ENCODE measurements around the gene TTLL7.

The TTLL7 gene

GRCh38 chr1:83927061-83927460, 71.9 kb downstream of the TTLL7 start:
- H2BK120ac ChIP-seq (ENCODE audit: low read depth, low read length), result no peak overlapping the region
- no peak overlapping the region for H3K4me3 ChIP-seq (ENCODE audit: insufficient read depth in 1 of 2, low read depth in 1 of 2, low read length in 2 of 2)
- DNase-seq, result no peak
- no peaks in the 10 kb centered on the region for H3K9me3 ChIP-seq (ENCODE audit: control insufficient read depth, low read length)
- no peak overlapping the region for H2BK12ac ChIP-seq (ENCODE audit: low read length in 2 of 2)
- no peak overlapping the region for H4K8ac ChIP-seq (ENCODE audit: low read length)
- H3K4ac ChIP-seq (ENCODE audit: low read depth in 1 of 2, low read length in 2 of 2), result no peak overlapping the region
- no peaks in the 10 kb centered on the region for H3K36me3 ChIP-seq (ENCODE audit: control insufficient read depth in 1 of 2, insufficient read depth in 2 of 2, low read depth in 1 of 2, low read length in 2 of 2)
- no peak overlapping the region for H2BK15ac ChIP-seq (ENCODE audit: low read depth, poor library complexity, severe bottlenecking)
- H2AFZ ChIP-seq (ENCODE audit: low read depth, low read length), result no peak overlapping the region
- H3K4me2 ChIP-seq (ENCODE audit: low read length, poor library complexity, severe bottlenecking), result no peak overlapping the region
- no peaks in the 10 kb centered on the region for H3K4me1 ChIP-seq (ENCODE audit: control insufficient read depth, insufficient read depth, low read depth, low read length)
- no peak overlapping the region for H4K91ac ChIP-seq (ENCODE audit: low read length)
- no peak overlapping the region for H2AK5ac ChIP-seq (ENCODE audit: low read length, severe bottlenecking)
- H3K18ac ChIP-seq (ENCODE audit: low read depth in 1 of 2, low read length in 2 of 2), result no peak overlapping the region
- H3K27me3 ChIP-seq (ENCODE audit: control insufficient read depth in 1 of 2, insufficient read depth in 1 of 2, low read length in 2 of 2), result no peaks in the 10 kb centered on the region
- no peaks in the 10 kb centered on the region for H3K79me1 ChIP-seq (replicated peaks; ENCODE audit: low read length, poor library complexity, severe bottlenecking)
- no peak overlapping the region for H3K27ac ChIP-seq (ENCODE audit: low read length, poor library complexity, severe bottlenecking)
- no peak overlapping the region for H3K23ac ChIP-seq (ENCODE audit: low read length in 2 of 2)
- no peak overlapping the region for H3K14ac ChIP-seq (ENCODE audit: low read length in 2 of 2)
- no peak overlapping the region for H3K9ac ChIP-seq (ENCODE audit: low read length)
- H2BK5ac ChIP-seq (ENCODE audit: low read depth, low read length, poor library complexity, severe bottlenecking), result no peak overlapping the region

GRCh38 chr1:83923553-83923952, 75.4 kb downstream of the TTLL7 start:
- H3K14ac ChIP-seq (ENCODE audit: low read length in 2 of 2), result no peak overlapping the region
- H4K8ac ChIP-seq (ENCODE audit: low read length), result no peak overlapping the region
- H3K36me3 ChIP-seq (ENCODE audit: control insufficient read depth in 1 of 2, insufficient read depth in 2 of 2, low read depth in 1 of 2, low read length in 2 of 2), result peaks cover 0 to 9% of the 10 kb centered on the region in 2 experiments
- H3K23ac ChIP-seq (ENCODE audit: low read length in 2 of 2), result no peak overlapping the region
- H3K27me3 ChIP-seq (ENCODE audit: control insufficient read depth in 1 of 2, insufficient read depth in 1 of 2, low read length in 2 of 2), result no peaks in the 10 kb centered on the region
- H2AK5ac ChIP-seq (ENCODE audit: low read length, severe bottlenecking), result no peak overlapping the region
- H3K9me3 ChIP-seq (ENCODE audit: control insufficient read depth, low read length), result no peaks in the 10 kb centered on the region
- H3K9ac ChIP-seq (ENCODE audit: low read length), result no peak overlapping the region
- no peak overlapping the region for H3K4me3 ChIP-seq (ENCODE audit: insufficient read depth in 1 of 2, low read depth in 1 of 2, low read length in 2 of 2)
- no peak overlapping the region for H3K27ac ChIP-seq (ENCODE audit: low read length, poor library complexity, severe bottlenecking)
- H3K18ac ChIP-seq (ENCODE audit: low read depth in 1 of 2, low read length in 2 of 2), result no peak overlapping the region
- no peak overlapping the region for H2BK12ac ChIP-seq (ENCODE audit: low read length in 2 of 2)
- no peaks in the 10 kb centered on the region for H3K79me1 ChIP-seq (replicated peaks; ENCODE audit: low read length, poor library complexity, severe bottlenecking)
- H2BK120ac ChIP-seq (ENCODE audit: low read depth, low read length), result no peak overlapping the region
- H2BK15ac ChIP-seq (ENCODE audit: low read depth, poor library complexity, severe bottlenecking), result no peak overlapping the region
- H3K4me2 ChIP-seq (ENCODE audit: low read length, poor library complexity, severe bottlenecking), result no peak overlapping the region
- no peak for DNase-seq
- H3K4me1 ChIP-seq (ENCODE audit: control insufficient read depth, insufficient read depth, low read depth, low read length), result no peaks in the 10 kb centered on the region
- 82% methylated on average over 2 of the region's 2 CpGs for WGBS
- no peak overlapping the region for H2BK5ac ChIP-seq (ENCODE audit: low read depth, low read length, poor library complexity, severe bottlenecking)
- H3K4ac ChIP-seq (ENCODE audit: low read depth in 1 of 2, low read length in 2 of 2), result no peak overlapping the region
- no peak overlapping the region for H4K91ac ChIP-seq (ENCODE audit: low read length)
- no peak overlapping the region for H2AFZ ChIP-seq (ENCODE audit: low read depth, low read length)

GRCh38 chr1:83922431-83922830, 76.5 kb downstream of the TTLL7 start:
- Histone ChIP-seq H2BK120ac (ENCODE audit: low read depth, low read length) (no peak overlapping the region), H2BK12ac (ENCODE audit: low read length in 2 of 2) (no peak overlapping the region), H4K8ac (ENCODE audit: low read length) (no peak overlapping the region), H4K91ac (ENCODE audit: low read length) (no peak overlapping the region), H3K27me3 (ENCODE audit: control insufficient read depth in 1 of 2, insufficient read depth in 1 of 2, low read length in 2 of 2) (no peaks in the 10 kb centered on the region), H2AFZ (ENCODE audit: low read depth, low read length) (no peak overlapping the region), H3K9me3 (ENCODE audit: control insufficient read depth, low read length) (no peaks in the 10 kb centered on the region), H3K27ac (ENCODE audit: low read length, poor library complexity, severe bottlenecking) (no peak overlapping the region), H3K9ac (ENCODE audit: low read length) (no peak overlapping the region), H3K4me2 (ENCODE audit: low read length, poor library complexity, severe bottlenecking) (no peak overlapping the region), H3K4me3 (ENCODE audit: insufficient read depth in 1 of 2, low read depth in 1 of 2, low read length in 2 of 2) (no peak overlapping the region), H3K23ac (ENCODE audit: low read length in 2 of 2) (no peak overlapping the region), H3K4me1 (ENCODE audit: control insufficient read depth, insufficient read depth, low read depth, low read length) (no peaks in the 10 kb centered on the region), H3K79me1 (replicated peaks; ENCODE audit: low read length, poor library complexity, severe bottlenecking) (no peaks in the 10 kb centered on the region), H3K18ac (ENCODE audit: low read depth in 1 of 2, low read length in 2 of 2) (no peak overlapping the region), H3K14ac (ENCODE audit: low read length in 2 of 2) (no peak overlapping the region), H2BK15ac (ENCODE audit: low read depth, poor library complexity, severe bottlenecking) (no peak overlapping the region), H2AK5ac (ENCODE audit: low read length, severe bottlenecking) (no peak overlapping the region), H2BK5ac (ENCODE audit: low read depth, low read length, poor library complexity, severe bottlenecking) (no peak overlapping the region), H3K4ac (ENCODE audit: low read depth in 1 of 2, low read length in 2 of 2) (no peak overlapping the region), H3K36me3 (ENCODE audit: control insufficient read depth in 1 of 2, insufficient read depth in 2 of 2, low read depth in 1 of 2, low read length in 2 of 2) (peaks cover 0 to 9% of the 10 kb centered on the region in 2 experiments)
- WGBS, result no CpG with 5 or more reads among the region's 1 CpG
- DNase-seq, result no peak

GRCh38 chr1:83920320-83920719, 78.6 kb downstream of the TTLL7 start:
- Histone ChIP-seq H2AFZ (ENCODE audit: low read depth, low read length) (no peak overlapping the region), H3K36me3 (ENCODE audit: control insufficient read depth in 1 of 2, insufficient read depth in 2 of 2, low read depth in 1 of 2, low read length in 2 of 2) (peaks cover 0 to 9% of the 10 kb centered on the region in 2 experiments), H3K4me2 (ENCODE audit: low read length, poor library complexity, severe bottlenecking) (no peak overlapping the region), H3K4ac (ENCODE audit: low read depth in 1 of 2, low read length in 2 of 2) (no peak overlapping the region), H2AK5ac (ENCODE audit: low read length, severe bottlenecking) (no peak overlapping the region), H3K23ac (ENCODE audit: low read length in 2 of 2) (no peak overlapping the region), H2BK12ac (ENCODE audit: low read length in 2 of 2) (no peak overlapping the region), H4K91ac (ENCODE audit: low read length) (no peak overlapping the region), H3K27me3 (ENCODE audit: control insufficient read depth in 1 of 2, insufficient read depth in 1 of 2, low read length in 2 of 2) (no peaks in the 10 kb centered on the region), H3K4me3 (ENCODE audit: insufficient read depth in 1 of 2, low read depth in 1 of 2, low read length in 2 of 2) (no peak overlapping the region), H3K18ac (ENCODE audit: low read depth in 1 of 2, low read length in 2 of 2) (no peak overlapping the region), H4K8ac (ENCODE audit: low read length) (no peak overlapping the region), H2BK5ac (ENCODE audit: low read depth, low read length, poor library complexity, severe bottlenecking) (no peak overlapping the region), H2BK15ac (ENCODE audit: low read depth, poor library complexity, severe bottlenecking) (no peak overlapping the region), H3K9me3 (ENCODE audit: control insufficient read depth, low read length) (no peaks in the 10 kb centered on the region), H3K79me1 (replicated peaks; ENCODE audit: low read length, poor library complexity, severe bottlenecking) (no peaks in the 10 kb centered on the region), H3K4me1 (ENCODE audit: control insufficient read depth, insufficient read depth, low read depth, low read length) (no peaks in the 10 kb centered on the region), H2BK120ac (ENCODE audit: low read depth, low read length) (no peak overlapping the region), H3K14ac (ENCODE audit: low read length in 2 of 2) (no peak overlapping the region), H3K27ac (ENCODE audit: low read length, poor library complexity, severe bottlenecking) (no peak overlapping the region), H3K9ac (ENCODE audit: low read length) (no peak overlapping the region)
- WGBS, result no CpG with 5 or more reads among the region's 1 CpG
- DNase-seq, result no peak

Data from mesenchymal stem cell (in vitro differentiated cells and primary cell).